ENCODE data around the gene PIGO. TPM values are rescaled to one million over a fixed set of nuclear protein-coding genes. Genes with fewer than 3 reads are reported as not detected.

Gene PIGO
- total RNA-seq, 1 experiment from 2014 or later: 19.1 TPM

- DNase-seq (ENCODE audit: low read depth): no peak
Measured at GRCh38 chr9:35106343-35106730, 9.9 kb upstream of the PIGO start.

DNA sequence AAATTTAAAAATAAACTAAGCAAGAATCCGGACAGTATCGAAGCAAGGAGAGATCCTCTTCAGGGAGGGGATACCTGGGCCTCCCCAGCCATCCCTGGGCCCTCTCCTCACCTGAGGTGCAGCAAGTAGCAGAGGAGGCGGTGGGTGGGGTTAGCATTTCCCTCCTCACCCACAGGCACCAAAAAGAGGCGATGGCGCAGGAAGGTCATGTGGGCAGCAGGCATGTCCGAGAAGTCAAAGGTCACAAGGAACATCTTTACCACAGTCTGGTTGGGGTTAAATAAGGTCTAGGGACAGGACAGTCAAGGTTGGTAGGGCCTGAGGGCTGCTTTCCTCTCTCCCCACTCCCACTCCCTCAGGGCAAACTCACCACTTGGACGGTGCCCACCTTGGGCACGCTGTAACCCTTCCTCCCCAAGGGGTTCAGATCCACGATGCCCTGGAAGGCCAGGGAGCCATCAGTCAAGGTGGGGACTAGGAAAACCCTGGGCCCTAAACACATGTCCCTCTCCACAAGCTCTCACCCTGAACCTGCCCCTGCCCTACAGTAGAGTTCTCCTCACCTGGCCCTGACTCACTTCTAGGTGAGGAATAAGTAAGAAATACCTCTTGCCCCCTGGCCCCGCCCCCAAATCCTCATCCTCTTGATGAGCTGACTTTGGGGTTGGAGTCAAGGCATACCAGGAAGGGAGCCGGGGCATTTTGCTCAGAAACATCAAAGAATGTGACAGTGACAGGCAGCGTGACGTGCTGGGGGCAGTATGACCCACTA, 9.4 kb upstream of the PIGO start:
- DNase-seq (ENCODE audit: low read depth): no peak

- no peak for DNase-seq (ENCODE audit: low read depth)
Measured at GRCh38 chr9:35105126-35105525, 8.7 kb upstream of the PIGO start.

DNA sequence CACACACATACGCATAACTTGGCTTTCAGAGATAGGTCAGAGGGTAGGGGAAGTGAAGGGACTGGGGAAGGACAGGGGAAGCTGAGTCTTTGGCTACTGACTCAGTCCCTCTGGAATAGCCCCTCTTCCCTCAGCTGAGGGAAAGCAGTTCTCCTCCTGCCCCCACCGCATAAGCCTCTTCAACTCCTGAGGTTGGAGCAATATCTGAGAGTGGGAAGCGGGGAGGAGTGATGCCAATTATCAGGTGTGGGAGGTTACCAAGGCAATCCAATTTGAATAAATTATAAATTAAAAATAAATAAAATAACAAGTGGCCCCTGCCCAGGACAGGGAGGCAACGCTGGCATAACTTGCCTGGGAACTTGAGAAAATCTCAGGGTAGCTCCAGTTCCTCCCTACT, 8.2 kb upstream of the PIGO start:
- no peak for DNase-seq (ENCODE audit: low read depth)

- no peak for DNase-seq (ENCODE audit: low read depth)
Measured at GRCh38 chr9:35103660-35104191, 7.3 kb upstream of the PIGO start.

GRCh38 chr9:35102769-35103659, 6.6 kb upstream of the PIGO start, which contains the start of gene STOML2:
Gene STOML2 (minus strand): TSS chr9:35103131. CDS start chr9:35103094, 37 bp downstream.
- DNase-seq (ENCODE audit: low read depth): peak; percentile 95

GRCh38 chr9:35102465-35102768, 6.0 kb upstream of the PIGO start:
- DNase-seq (ENCODE audit: low read depth): peak; percentile 14

- no peak for DNase-seq (ENCODE audit: low read depth)
Measured at GRCh38 chr9:35097573-35097972, 1.2 kb upstream of the PIGO start.

DNA sequence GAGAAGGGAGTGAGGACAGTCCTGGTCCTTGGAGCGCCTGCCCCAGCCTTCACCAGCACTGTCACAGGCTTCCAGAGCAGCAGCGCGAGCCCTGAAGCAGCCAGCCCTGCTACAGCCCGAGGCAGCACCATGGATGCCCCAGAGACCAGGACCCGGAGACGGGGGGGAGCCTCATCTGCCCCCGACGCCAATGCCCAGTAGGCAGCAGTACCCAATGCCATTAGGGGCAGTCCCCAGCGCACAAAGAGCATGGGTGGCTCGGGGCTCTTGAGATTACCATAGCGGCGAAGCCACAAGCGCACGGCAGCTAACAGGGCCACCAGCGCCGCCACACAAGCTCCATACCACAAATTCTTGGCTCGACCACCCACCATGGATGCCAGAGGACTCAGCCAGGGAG, 4.9 kb downstream of the PIGO start:
- DNase-seq (ENCODE audit: low read depth): no peak

- DNase-seq (ENCODE audit: low read depth): no peak
Measured at GRCh38 chr9:35089434-35089833, 7.0 kb downstream of the PIGO start.

DNA sequence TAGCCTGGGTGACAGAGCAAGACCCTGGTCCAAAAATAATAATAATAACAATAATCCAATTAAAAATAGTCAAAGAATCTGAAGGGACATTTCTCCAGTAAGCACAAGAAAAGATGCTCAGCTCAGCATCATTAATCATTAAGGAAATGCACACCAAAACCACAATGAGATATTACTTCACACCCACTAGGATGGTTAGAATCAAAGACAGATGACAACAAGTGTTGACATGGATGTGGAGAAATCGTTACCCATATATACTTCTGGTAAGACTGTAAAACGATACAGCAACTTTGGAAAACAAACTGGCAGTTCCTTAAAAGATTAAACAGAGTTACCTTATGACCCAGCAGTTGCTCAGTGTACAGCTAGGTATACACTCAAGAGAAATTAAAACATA, 11.3 kb downstream of the PIGO start:
- DNase-seq (ENCODE audit: low read depth): no peak

GRCh38 chr9:35079426-35080341, 16.7 kb downstream of the PIGO start, which contains the start of gene FANCG:
Gene FANCG (minus strand): TSS chr9:35079942. CDS start chr9:35079524, 418 bp downstream.
- peak; percentile 92 for DNase-seq (ENCODE audit: low read depth)

- no peak for DNase-seq (ENCODE audit: low read depth)
Measured at GRCh38 chr9:35079041-35079425, 17.4 kb downstream of the PIGO start.

DNA sequence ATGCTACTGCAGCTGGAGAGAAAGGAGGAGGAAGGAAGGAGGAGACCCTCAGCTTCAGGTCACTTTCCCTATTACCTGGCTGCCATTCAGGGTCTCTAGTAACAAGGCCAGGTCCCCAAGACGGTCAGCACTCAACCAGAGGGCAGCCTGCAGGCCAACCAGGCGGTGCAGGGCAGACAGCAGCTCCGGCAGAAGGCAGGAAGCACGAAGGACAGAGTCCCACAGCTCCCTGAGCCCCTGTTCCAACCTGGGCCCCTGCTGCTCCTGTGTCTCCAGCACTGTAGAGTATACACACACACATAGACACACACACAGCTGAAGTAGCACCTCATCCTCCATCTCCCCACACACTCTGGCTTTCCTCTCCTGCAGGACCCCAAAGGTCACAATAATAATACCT, 18.3 kb downstream of the PIGO start:
- no peak for DNase-seq (ENCODE audit: low read depth)

DNA sequence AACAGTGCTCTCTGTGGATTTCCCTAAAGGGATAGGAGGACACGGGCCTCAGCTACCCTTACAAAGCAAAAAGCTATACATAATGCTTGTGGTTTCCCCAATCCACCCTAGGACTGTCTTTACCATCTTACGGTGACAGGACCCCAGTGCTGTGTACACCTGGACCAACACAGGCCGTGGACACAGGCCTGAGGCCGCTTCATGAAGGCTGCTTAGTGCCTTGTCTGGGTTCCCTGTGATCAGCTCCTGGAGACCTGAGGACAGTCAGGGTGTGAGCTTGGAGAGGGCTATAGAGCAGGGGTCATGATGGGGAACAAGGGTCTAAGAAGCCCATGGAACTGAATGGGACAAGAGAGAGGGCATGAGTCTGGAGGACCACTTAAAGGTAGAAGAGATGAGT, 19.5 kb downstream of the PIGO start:
- DNase-seq (ENCODE audit: low read depth): no peak

DNA sequence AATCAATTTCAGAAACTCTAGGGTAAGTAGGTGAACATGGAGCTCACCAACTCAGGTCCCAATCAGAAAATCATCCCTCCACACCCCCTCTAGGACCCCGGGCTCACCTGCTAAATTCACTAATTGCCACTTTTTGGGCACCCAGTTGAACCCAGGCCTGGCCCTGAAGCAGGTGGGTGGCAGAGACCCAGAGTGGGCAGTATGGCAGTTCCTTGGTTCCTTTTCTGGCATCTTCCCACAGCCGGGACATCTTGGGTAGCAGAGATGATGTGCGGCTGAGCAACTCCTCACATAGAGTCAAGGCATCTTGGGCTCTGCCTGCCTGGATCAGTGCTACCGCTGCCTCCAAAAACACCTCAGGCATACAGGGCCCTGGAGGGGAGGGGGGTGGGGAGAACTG, 21.0 kb downstream of the PIGO start:
- DNase-seq (ENCODE audit: low read depth): no peak

DNA sequence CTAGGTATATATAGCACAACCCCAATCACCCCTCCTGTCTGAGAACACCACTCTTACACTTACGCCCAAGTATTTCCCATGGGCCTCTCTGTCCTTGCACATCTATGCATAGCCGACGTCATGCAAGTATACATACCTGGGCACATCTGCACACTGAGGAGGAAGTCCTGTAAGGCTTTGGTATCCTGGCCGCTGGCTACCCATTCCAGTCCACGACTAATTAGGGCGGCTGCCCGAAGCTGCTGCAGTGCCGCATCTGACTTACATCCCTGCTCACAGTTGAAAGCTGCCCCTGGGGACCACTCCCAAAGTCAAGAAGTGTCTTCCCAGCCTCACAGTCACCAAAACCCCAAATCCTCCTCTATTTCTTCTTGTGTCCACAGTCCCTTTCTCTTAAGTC, 21.6 kb downstream of the PIGO start:
- DNase-seq (ENCODE audit: low read depth): no peak

- DNase-seq (ENCODE audit: low read depth): no peak
Measured at GRCh38 chr9:35074141-35074540, 22.2 kb downstream of the PIGO start.

DNA sequence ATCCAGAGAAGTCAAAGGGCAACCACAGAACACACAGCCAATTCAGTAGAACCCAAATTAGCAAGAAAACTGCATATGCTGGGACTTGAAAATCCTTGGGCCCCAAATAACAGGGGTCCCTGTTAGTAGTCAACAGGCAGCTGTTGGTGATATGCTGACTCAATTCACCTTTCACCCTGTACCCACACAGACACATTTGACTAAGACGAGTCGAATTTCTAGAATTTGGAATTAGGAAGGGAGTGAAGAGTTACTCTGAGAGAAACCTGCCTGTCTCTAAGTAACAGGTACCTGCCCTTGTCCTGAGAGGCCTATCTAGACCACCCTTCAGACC, 23.1 kb downstream of the PIGO start:
- no peak for DNase-seq (ENCODE audit: low read depth)

- DNase-seq (ENCODE audit: low read depth): peak; percentile 98
Measured at GRCh38 chr9:35072461-35073278, 23.7 kb downstream of the PIGO start, which contains the start of gene VCP. Gene VCP (minus strand): TSS chr9:35072625. CDS start chr9:35072353, 272 bp downstream.
